Measurements from ENCODE around the gene XXYLT1.

GRCh38 chr3:195148549-195148948, 122.4 kb downstream of the XXYLT1 start:
- TF ChIP-seq CTCF (IDR thresholded peaks at IDR 0.05), result no peak
- TF ChIP-seq EP300 (IDR thresholded peaks at IDR 0.05), result no peak
- no peak for TF ChIP-seq POLR2A (IDR thresholded peaks at IDR 0.05)

Measured in tibial nerve (tissue), 4 donors.